Transverse colon (tissue), 4 donors: ENCODE results near the gene GIMD1. TPM values are rescaled to one million over a fixed set of nuclear protein-coding genes. Genes with fewer than 3 reads are reported as not detected.

Experiments used
- DNase-seq: peaks from one replicate; pipeline ENCODE4 v3.0.0-alpha.2; 2019
- H3K27ac ChIP-seq, 4 donors: fragments of 200-600 bp; sonication (generic); 2 replicates each; pipeline ENCODE4 v1.5.1; 2016 to 2018; ENCODE audit warnings: inconsistent platforms in 4 of 4
- H3K27me3 ChIP-seq: fragments of 200-600 bp; sonication (generic); 2 replicates; pipeline ENCODE4 v1.5.1; 2017; ENCODE audit warnings: inconsistent platforms
- H3K36me3 ChIP-seq, 4 donors: fragments of 200-600 bp; sonication (generic); 2 replicates each; pipeline ENCODE4 v1.5.1; 2017 to 2019; ENCODE audit warnings: inconsistent platforms in 4 of 4
- H3K4me1 ChIP-seq, 4 donors: fragments of 200-600 bp; sonication (generic); 2 replicates each; pipeline ENCODE4 v1.5.1; 2017 to 2020; ENCODE audit warnings: inconsistent platforms in 4 of 4
- H3K4me3 ChIP-seq, 4 donors: fragments of 200-600 bp; sonication (generic); 1 replicate in 1 of 4; 2 replicates in 3 of 4; pipeline versions ENCODE4 v1.5.1 to v1.6.1; 2017 to 2019; ENCODE audit warnings: inconsistent platforms in 4 of 4
- H3K9me3 ChIP-seq, 2 donors: fragments of 200-600 bp; sonication (generic); 2 replicates each; pipeline ENCODE4 v1.5.1; 2017 to 2019; ENCODE audit warnings: inconsistent platforms in 2 of 2
- CTCF ChIP-seq, 5 experiments: fragments of 200-600 bp in 3 of 5; fragments of 450-650 bp in 2 of 5; sonication (generic) in 3 of 5; IDR thresholded peaks; 1 replicate in 2 of 5; 2 replicates in 3 of 5; pipeline ENCODE4 v1.5.1; 2016 to 2017; ENCODE audit warnings: antibody characterized with exemption in 5 of 5, inconsistent platforms in 3 of 5, mild to moderate bottlenecking in 2 of 5, moderate library complexity in 1 of 5
- EP300 ChIP-seq: sonication (generic); formaldehyde crosslinking; IDR thresholded peaks from one replicate; pipeline ENCODE4 v1.6.1; 2017; ENCODE audit warnings: antibody characterized with exemption, low read depth
- POLR2A ChIP-seq: fragments of 450-650 bp; IDR thresholded peaks from one replicate; pipeline ENCODE4 v1.6.1; 2016; ENCODE audit warnings: antibody characterized with exemption, mild to moderate bottlenecking, moderate library complexity
- POLR2AphosphoS5 ChIP-seq, 3 donors: sonication (generic); formaldehyde crosslinking; IDR thresholded peaks; one replicate each; pipeline ENCODE4 v1.6.1; 2016; ENCODE audit warnings: antibody characterized with exemption in 3 of 3
- WGBS, 2 donors: methylation state at CpG; one replicate each; pipeline ENCODE4 v1.1.5; 2018; ENCODE audit warnings: low coverage in 1 of 2; 5-methylcytosine and 5-hydroxymethylcytosine counted together
- in situ Hi-C, 4 donors: fragments of 200-750 bp; cut with MboI; loops; one replicate each; pipeline versions ENCODE4 v1.15.0 to v1.15.1; 2017; ENCODE audit warnings: low sequenced_read_pairs in 3 of 4, low pct_ligation_motif_present in 1 of 4, low pct_unique_long_range_greater_than_20kb in 1 of 4
- intact Hi-C: fragments of 100-400 bp; cut with DNase I; formaldehyde crosslinking; loops from one replicate; pipeline ENCODE4 v1.15.1; 2023; ENCODE audit warnings: low total_unique reads
- total RNA-seq, 4 donors: library from RNA; depleted of rRNA; stranded (reverse); fragments of >200 nt; gene quantifications; one replicate each; pipeline ENCODE4 v1.1.0, GENCODE V29; 2016

Gene GIMD1
- total RNA-seq, 4 donors from 2014 or later: not detected

- Histone ChIP-seq H3K27me3 (peaks cover 3% of the 10 kb centered on the region), H3K4me3 (no peak overlapping the region), H3K9me3 (no peaks in the 10 kb centered on the region), H3K27ac (no peak overlapping the region), H3K36me3 (no peaks in the 10 kb centered on the region), H3K4me1 (peaks cover 0 to 4% (median 0%) of the 10 kb centered on the region in 4 donors)
- no peak for DNase-seq
- TF ChIP-seq CTCF (IDR thresholded peaks at IDR 0.05): peak; percentile 50 to 61 (median 57)
- TF ChIP-seq POLR2AphosphoS5 (IDR thresholded peaks at IDR 0.05): no peak
- intact Hi-C loops (no loop called here), in situ Hi-C loops (loop anchor here in 3 of 4 donors (10.0 to 25.0 kb wide), 3 partner anchors 435 to 518 kb away; no protein-coding TSS in a partner anchor)
- WGBS, 2 donors: 16 to 28% methylated on average over 6 of the region's 6 CpGs
These were observed 980 bp upstream of the GIMD1 start for GRCh38 chr4:106369456-106370060.

GRCh38 chr4:106367072-106367471 is 1.5 kb downstream of the GIMD1 start:
- intact Hi-C loops: no loop called here
- DNase-seq: no peak
- no peaks in the 10 kb centered on the region for H3K9me3 ChIP-seq
- H3K4me1 ChIP-seq: peaks cover 0 to 4% (median 0%) of the 10 kb centered on the region in 4 donors
- H3K27me3 ChIP-seq: no peaks in the 10 kb centered on the region
- in situ Hi-C loops: loop anchor here in 3 of 4 donors (10.0 to 25.0 kb wide), 3 partner anchors 438 to 520 kb away; no protein-coding TSS in a partner anchor
- no peak overlapping the region for H3K27ac ChIP-seq
- no peak for TF ChIP-seq EP300
- no peak for TF ChIP-seq POLR2AphosphoS5 (IDR thresholded peaks at IDR 0.05)
- no peak for TF ChIP-seq CTCF (IDR thresholded peaks at IDR 0.05)
- no peak for TF ChIP-seq POLR2A
- no peaks in the 10 kb centered on the region for H3K36me3 ChIP-seq
- no peak overlapping the region for H3K4me3 ChIP-seq
- 89% methylated on average over 1 to 5 of the region's 5 CpGs for WGBS, 2 donors

GRCh38 chr4:106366026-106366425 is 2.6 kb downstream of the GIMD1 start:
- no peak overlapping the region for H3K27ac ChIP-seq
- in situ Hi-C loops (loop anchor here in 3 of 4 donors (10.0 to 25.0 kb wide), 3 partner anchors 439 to 521 kb away; no protein-coding TSS in a partner anchor), intact Hi-C loops (no loop called here)
- no peak for DNase-seq
- H3K4me3 ChIP-seq: no peak overlapping the region
- TF ChIP-seq POLR2A (no peak), EP300 (no peak), CTCF (IDR thresholded peaks at IDR 0.05) (no peak), POLR2AphosphoS5 (IDR thresholded peaks at IDR 0.05) (no peak)
- no peaks in the 10 kb centered on the region for H3K27me3 ChIP-seq
- peaks cover 0 to 4% (median 0%) of the 10 kb centered on the region in 4 donors for H3K4me1 ChIP-seq
- H3K9me3 ChIP-seq: no peaks in the 10 kb centered on the region
- no peaks in the 10 kb centered on the region for H3K36me3 ChIP-seq

GRCh38 chr4:106365613-106366012 is 3.0 kb downstream of the GIMD1 start:
- no peaks in the 10 kb centered on the region for H3K36me3 ChIP-seq
- TF ChIP-seq EP300 (no peak), POLR2AphosphoS5 (IDR thresholded peaks at IDR 0.05) (no peak), CTCF (IDR thresholded peaks at IDR 0.05) (no peak), POLR2A (no peak)
- H3K27me3 ChIP-seq: no peaks in the 10 kb centered on the region
- peaks cover 0 to 4% (median 0%) of the 10 kb centered on the region in 4 donors for H3K4me1 ChIP-seq
- DNase-seq: no peak
- in situ Hi-C loops: loop anchor here in 3 of 4 donors (10.0 to 25.0 kb wide), 3 partner anchors 439 to 522 kb away; no protein-coding TSS in a partner anchor
- H3K9me3 ChIP-seq: no peaks in the 10 kb centered on the region
- H3K4me3 ChIP-seq: no peak overlapping the region
- WGBS, 2 donors: 68% methylated on average over 1 of the region's 1 CpG; no CpG with 5 or more reads in 1 of the 2 donors
- intact Hi-C loops: no loop called here
- no peak overlapping the region for H3K27ac ChIP-seq
